D341Med (cell line): ENCODE measurements around the gene ITFG1.
A peak's percentile ranks its signal among the peaks of the same experiment; 100 is the strongest.
"Not testable (repeated sequence)": the region's sequence is repeated elsewhere in the genome, so short reads cannot be mapped to it uniquely, and the experiment has no call there.

Experiments
- DNase-seq: peaks from one replicate; pipeline ENCODE4 v3.0.0; 2012; ENCODE audit warnings: low spot score

ITFG1 gene

DNA sequence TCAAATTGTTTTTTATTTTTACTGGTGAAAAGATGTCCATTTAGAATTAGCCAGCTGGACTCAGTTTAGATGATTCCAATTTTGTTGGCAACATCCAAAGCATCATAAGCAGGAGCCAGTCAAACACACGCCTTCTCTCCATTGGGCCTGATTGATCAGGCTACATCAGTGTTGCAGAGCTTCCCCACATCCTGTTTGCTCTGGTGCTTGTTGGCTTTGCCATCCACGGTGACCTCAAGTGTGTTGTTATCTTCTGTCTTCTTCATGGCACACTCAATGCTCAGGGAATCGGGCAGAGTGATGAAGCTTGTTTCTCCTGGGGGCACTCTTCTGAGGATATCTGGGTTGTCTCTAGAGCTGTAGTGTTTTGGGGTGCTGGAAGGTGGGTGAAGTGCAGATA lies 310.8 kb downstream of the ITFG1 start:
- no peak for DNase-seq

DNA sequence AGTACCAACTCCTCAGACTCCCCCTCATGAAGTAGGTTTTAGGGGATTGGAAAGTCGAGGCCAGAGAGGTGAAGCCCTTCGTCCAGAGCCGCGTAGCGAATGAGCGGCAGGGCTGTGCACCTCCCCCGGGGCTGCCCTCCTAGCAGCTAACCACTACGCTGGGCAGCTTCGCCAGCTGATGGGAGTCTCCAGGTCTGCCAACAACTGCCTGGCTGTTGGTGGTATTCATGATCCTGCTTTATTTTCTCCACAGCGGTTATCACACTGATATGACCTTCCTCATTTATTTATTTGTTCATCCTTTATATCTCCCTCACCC lies 316.3 kb downstream of the ITFG1 start:
- DNase-seq: no peak

DNA sequence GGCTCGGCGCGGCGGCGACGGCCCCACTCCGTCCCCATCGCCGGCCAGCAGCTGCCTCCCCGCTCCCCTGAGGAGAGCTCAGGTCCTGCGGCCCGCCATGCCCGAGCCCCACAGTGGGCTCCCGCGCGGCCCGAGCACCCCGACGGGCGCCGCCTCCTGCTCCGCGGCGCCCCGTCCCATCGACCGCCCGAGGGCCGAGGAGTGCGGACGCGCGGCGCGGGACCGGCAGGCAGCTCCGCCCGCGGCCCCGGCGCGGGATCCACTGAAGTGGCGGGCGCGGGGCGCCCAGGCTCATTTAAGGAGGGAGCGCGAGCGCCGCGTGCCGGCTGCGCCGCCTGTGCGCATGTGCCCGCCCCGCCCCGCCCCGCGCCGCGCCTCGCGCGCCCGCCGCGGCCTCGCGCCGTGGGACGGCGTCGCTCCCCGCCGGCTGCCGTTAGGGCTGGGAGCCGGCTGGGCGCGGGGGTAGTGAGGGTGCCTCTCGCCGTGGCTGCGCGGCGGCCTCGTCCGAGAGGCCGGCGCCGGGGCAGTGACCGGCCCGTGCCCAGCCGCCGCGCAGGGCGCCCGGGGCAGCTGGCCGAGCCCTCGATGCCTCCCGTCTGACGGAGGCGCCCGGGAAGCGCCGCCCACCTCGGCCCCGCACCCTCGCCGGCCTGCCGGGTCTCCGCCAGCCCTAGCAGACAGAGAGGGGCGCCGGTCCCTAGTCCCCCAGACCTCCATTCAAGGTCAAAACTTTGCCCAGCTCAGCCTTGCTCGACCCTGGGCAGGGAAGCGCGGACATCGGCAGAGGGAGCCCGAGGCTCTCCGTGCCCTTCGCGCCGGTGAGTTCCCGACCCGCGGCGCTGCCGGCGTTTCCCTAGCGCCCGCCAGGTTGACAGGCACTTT lies 316.9 kb downstream of the ITFG1 start, which contains the start of gene NETO2:
Gene NETO2 (minus strand): TSS at position 269 of the 882 bp plus-strand sequence. CDS start 333 bp downstream, outside the sequence.
- peak; percentile 91 for DNase-seq

DNA sequence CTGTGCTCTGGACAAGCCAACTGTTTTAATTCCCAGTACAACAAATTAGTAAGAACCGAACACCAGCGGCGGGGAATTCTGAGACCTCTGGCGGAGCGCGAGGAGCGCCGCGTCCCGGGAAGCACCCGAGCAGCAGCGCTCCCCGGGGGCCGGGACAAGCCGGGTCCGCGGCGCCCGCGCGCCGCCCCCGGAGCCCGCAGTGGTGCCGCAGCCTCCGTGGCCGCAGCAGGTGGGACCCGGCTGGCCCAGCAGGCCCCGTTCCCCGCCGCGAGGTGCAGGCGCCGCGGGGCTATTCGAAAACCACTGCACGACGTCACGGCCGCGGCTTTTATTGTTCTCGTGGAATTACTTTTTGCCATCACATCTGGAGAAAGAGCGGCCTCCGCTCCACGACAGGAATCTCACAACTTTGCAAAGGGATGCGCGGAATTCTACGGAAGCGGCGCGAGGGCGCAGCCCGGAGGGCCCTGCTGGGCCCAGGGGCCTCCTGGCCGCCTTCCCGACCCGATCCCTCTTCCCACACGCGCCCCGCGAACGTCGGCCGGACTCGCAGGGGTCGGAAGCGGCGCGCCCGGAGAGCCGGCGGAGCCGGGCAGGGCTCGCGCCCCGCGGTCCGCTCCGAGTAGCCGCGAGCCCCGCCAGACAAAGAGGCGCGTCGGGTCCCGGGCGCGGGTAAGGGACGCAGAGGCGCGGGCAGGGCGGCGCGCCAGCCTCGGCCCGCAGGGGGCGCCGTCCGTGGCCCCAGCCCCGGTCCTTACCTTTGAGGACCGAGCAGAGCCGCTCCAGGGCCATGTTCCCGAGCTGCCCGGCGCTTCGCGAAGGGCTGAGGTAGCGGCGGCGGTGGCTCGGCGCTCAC lies 317.8 kb downstream of the ITFG1 start:
- DNase-seq: peak; percentile 89

DNA sequence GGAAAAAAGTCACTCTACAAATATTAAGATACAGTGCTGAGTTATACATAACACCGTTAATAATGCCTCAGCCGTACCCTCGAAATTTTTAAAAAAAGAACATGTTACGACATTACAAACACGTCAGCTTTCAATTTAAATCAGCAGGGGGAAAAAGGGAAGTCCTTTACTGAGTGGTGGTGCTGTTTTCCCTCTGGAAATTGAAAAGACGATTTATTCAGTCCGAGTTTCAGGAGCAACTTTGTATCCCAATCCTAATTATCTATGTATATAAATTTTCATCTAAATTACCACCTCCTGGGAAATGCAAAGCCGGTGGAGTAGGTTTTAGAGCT lies 318.4 kb downstream of the ITFG1 start:
- DNase-seq: no peak

DNA sequence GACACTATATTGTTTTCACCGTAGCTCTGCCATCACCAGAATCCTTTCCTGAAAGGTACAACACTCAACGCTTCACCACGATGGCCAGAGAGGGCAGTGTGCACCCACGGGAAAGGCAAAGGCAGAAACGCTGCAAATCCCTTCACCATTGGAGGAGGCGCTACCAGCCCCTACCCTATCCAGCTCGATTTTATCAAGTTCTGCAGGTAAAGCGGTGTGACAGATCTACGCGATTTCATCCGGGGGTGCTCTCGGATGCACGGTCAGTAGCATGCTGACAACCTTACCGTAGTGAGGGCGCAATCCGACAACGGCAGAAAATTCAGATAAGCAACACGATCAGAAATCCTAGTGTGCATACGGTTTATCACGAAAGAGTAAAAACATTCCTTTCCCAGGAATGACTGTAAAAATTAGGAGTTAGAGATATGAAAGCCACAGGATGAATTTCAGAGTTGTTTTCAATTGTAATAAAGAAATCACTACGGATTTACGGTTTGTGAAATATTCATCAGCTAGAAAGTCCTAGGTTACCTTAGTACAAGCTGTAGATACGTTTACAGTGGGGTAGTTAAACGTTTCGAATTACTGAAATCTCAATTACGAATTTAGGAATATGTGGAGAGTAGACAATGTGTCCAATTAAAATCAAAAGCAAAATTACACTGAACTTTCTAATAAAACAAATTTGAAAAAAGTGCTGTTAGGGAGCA lies 318.9 kb downstream of the ITFG1 start:
- peak; percentile 79 for DNase-seq

DNA sequence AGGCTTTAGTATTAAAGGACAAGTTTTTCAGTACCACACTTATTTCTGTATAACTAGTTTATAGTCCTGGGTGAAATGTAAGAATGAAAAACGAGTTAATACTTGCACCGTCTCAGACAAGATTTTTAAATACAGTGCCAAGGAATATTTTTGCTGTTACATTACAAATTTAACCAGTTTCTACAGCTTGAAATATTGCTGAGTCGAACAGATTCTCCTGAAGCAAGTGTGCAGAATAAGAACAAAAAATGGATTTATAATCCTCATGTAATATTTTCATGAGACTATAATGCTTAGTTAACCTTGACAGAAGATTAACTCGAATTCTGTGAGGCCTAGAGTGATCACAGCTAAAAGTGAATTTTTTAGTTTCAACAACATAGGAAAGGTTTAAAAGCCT lies 320.2 kb downstream of the ITFG1 start:
- DNase-seq: no peak

DNA sequence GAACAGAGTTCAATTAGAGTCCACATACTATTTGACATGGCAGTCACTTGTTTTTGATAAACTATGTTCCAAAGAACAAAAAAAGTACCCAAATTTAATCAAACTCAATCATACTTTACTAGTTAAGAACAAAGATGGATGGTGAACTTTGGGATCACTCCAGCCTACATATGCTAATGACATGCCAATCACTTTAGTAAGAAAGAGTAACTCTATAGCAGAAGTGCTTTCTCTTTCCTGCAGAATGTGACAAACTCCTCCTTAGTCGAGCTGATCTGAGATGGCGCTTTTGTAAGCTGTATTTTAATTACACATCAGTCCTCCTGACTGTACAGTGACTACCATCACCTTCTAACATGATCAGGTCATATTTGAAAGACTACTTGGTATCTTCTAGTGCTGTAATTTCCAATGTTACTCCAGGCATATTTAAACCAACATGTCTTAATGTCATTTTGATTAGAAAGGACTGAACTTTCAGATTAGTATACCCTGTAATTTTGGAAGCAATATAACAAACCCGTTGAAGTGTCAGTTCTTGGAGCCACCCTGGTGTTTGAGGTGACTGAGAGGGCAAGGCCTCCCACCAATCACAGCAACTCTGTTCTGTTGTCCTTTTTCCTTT lies 321.2 kb downstream of the ITFG1 start:
- no peak for DNase-seq

DNA sequence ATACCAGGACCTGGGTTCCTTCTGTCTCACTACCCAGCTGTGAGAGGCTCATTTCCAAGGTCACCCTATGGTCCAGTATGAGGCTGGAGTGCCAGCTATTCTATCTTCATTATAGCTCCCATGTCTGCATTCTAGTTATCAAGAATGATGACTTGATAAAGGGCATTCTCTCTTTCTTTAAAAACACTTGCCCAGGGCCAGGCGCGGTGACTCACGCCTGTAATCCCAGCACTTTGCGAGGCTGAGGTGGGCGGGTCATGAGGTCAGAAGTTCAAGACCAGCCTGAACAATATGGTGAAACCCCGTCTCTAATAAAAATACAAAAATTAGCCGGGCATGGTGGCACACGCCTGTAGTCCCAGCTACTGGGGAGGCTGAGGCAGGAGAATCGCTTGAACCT lies 322.9 kb downstream of the ITFG1 start:
- not testable (repeated sequence) for DNase-seq

DNA sequence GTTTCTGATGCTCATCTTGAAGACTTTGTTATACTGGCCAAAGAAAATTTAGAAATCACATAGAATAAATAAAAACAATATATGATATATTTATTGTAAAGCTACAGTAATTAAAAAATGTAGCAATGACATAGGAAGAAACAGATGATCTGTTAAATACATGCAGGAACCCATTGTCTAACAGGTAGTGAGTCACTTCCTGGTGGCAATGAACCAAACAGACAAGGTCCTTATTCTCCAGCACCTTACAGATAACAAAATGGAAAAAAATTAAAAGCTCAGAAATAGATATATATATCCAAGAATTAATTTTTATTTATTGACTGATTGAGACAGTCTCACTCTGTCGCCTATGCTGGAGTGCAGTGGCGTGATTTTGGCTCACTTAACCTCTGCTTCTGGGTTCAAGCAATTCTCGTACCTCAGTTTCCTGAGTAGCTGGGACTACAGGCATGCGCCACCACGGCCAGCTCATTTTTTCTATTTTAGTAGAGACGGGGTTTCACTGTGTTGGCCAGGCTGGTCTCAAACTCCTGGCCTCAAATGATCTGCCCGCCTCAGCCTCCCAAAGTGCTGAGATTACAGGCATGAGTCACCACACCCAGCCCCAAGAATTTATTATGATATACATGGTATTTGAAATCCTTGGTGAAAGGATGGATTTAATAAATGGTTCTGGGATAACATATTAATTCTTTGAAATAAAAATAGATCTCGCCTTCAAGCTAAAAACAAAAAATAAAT lies 324.6 kb downstream of the ITFG1 start:
- DNase-seq: no peak

DNA sequence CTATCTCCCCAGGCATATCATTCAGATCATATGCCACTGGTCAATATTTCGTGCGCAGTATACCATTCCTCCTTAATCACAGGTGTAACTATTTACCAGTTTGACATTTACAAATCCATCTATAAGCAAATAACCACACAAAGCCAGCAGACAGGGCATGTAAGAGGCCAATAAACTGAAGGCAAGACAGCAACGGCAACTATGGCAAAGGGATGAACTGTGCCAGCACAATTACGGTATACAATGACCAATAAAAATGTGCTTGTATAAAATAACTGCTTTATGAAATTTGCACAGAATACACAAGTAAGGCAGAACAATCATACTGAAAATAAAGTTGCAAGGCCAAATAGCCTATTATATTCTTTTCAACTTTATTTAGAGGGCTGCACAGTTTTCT lies 326.3 kb downstream of the ITFG1 start:
- DNase-seq: no peak

DNA sequence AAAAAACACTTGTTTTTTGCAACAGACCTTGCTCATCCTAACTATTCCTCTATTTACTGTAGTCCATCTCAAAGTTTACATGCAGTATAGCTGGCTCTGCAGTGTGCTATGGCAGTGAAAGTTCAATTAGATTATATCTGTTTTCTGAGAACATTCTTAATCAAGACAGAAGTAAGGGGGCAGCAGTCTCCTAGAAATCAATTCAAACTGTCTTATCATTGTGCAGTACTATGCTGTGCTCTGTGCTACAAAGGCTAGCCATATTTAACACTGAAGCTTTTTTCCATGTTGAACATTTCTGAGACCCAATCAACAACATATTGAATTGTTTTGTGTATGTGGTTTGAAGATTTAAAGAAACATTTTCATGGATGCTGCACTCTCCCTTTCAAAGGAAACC lies 328.6 kb downstream of the ITFG1 start:
- no peak for DNase-seq

DNA sequence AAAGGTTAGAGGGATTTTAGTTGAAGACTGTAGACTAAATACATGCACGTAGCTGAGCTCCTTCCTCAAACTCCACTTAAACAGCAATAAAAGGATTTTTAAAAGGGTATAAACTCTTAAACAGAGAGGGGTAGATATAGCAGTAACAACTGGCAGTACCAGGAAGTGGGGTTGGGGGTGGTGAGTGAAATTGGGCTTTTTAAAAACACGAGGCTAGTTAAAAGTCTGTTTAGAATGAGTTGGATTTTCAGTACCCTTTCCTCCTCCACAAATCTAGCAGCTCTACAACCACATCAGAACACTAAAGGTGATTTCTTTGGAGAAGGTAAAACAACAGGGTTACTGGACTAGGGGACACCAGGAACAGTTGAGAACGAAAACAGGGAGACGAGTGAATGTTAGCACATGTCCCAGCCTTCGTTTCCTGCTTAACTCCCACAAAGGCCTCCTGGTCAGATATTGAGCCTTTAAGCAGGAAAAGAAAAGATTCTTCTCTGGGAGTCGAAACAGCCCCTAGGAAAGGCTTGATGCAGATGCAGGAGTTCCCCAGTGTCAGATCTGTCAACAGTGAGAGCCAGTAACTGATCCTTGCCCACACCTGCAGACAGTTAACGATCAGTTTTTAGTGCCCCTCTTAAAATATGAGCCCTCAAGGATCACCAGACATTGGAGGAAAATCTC lies 331.0 kb downstream of the ITFG1 start:
- no peak for DNase-seq

DNA sequence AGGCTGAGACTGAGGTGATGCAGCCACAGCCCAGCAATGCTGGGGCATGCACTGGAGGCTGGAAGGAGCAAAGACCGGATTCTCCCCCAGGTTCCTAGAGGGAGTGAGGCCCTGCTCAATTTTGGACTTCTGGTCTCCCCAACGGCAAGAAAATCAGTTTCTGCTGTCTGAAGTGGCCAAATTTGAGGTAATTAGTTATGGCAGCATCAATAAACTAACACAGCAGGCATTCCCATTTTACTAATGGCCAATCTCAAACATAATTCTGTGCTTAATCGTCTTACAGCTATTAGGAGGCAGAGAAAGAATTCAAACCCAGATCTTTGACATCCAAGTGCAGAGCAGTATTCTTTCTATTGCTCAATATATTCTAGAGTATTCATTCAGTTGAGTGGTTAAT lies 333.3 kb downstream of the ITFG1 start:
- no peak for DNase-seq

DNA sequence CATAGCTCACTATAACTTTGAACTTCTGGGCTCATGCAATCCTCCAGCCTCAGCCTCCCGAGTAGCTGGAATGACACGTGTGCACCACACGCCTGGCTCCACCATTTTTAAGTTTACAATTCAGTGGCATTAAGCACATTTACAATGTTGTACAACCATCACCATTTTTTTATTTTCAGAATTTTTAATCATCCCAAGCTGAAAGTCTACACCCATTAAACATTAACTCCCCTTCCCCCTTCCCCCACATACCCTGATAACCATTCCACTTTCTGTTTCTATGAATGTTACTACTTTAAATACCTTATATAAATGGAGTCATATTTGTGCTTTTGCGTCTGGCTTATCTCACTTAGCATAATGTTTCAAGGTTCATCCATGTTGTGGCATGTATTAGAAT lies 335.1 kb downstream of the ITFG1 start:
- no peak for DNase-seq

DNA sequence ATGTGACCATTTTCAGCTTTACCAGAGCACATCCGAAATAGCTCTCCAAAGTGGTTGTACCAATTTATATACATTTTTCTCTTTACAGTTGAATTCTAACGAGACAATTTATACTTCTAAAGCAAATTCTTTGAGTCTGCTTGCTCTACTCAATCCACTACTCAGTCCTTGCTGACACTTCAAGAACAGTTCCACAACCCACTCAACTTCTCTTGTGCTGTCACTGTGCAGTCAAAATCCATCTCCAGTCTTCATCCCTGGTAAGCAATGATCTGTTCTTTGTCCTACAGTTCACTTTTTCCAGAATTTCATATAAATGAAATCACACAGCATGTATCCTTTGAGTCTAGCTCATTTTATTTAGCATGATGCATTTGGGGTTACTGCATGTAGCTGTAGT lies 347.7 kb downstream of the ITFG1 start:
- DNase-seq: no peak

DNA sequence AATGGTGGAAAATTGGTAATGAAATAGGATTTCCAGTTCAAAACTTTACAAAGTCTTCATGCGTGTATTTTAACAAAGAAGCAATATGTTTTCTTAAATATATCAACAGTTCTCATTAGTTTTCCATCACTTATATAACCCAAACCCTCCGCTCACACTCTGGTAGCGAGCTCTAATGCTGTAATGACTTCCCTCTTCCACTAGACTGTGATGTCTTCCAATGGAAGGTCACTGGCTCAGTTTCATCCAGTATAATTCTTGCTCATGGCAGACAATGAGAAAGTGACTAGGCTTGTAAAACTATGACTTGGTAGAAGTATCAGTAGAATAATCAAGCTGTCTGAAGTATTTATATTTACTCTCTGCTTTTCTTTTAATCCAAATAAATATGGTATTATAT lies 349.9 kb downstream of the ITFG1 start:
- DNase-seq: no peak

DNA sequence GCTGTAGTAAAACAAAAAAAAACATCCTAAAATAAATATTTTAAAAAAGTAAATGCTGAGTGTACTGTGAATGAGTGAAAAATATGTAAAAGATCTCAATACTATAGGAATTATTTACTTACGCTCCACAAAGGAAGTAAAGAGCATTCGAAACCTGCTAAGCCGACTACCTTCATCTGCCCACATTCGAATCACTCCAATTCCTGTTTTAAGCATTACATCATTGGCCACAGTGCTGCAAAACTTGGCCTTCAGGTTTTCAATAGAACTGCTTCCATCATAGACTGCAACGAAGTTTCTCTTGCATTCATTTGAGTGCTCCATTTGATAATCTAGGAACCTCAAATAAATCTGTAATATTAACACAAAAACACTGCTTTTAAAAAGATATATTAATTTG lies 351.5 kb downstream of the ITFG1 start:
- no peak for DNase-seq
